Ishikawa (cell line): Measurements from ENCODE around the gene QSER1.

Experiments
- CEBPB ChIP-seq: IDR thresholded peaks from 2 replicates; pipeline ENCODE4 v1.6.1; 2012
- CREB1 ChIP-seq: IDR thresholded peaks from 2 replicates; pipeline ENCODE4 v1.6.1; 2012; ENCODE audit warnings: low read depth
- EGR1 ChIP-seq: IDR thresholded peaks from 2 replicates; pipeline ENCODE4 v1.6.1; 2012
- EP300 ChIP-seq: IDR thresholded peaks from 2 replicates; pipeline ENCODE4 v1.6.1; 2012; ENCODE audit warnings: borderline replicate concordance
- FOXM1 ChIP-seq: IDR thresholded peaks from 2 replicates; pipeline ENCODE4 v1.6.1; 2012; ENCODE audit warnings: low read depth, borderline replicate concordance
- NFIC ChIP-seq: IDR thresholded peaks from 2 replicates; pipeline ENCODE4 v1.6.1; 2012
- RAD21 ChIP-seq: IDR thresholded peaks from 2 replicates; pipeline ENCODE4 v1.6.1; 2012; ENCODE audit warnings: low read depth
- TAF1 ChIP-seq: IDR thresholded peaks from 2 replicates; pipeline ENCODE4 v1.6.1; 2012; ENCODE audit warnings: low read depth, mild to moderate bottlenecking
- TCF12 ChIP-seq: IDR thresholded peaks from 2 replicates; pipeline ENCODE4 v1.6.1; 2012; ENCODE audit warnings: low read depth
- TEAD4 ChIP-seq: IDR thresholded peaks from 2 replicates; pipeline ENCODE4 v1.6.1; 2012
- YY1 ChIP-seq: IDR thresholded peaks from 2 replicates; pipeline ENCODE4 v1.6.1; 2012; ENCODE audit warnings: low read depth
- ZBTB7A ChIP-seq: IDR thresholded peaks from 2 replicates; pipeline ENCODE4 v1.6.1; 2012; ENCODE audit warnings: low read depth
- TF ChIP-seq, protein P1 (sequence below): IDR thresholded peaks from 2 replicates; pipeline ENCODE4 v1.6.1; 2012; ENCODE audit warnings: low read depth, mild to moderate bottlenecking
- TF ChIP-seq, protein P2 (sequence below): IDR thresholded peaks from 2 replicates; pipeline ENCODE4 v1.6.1; 2012
- TF ChIP-seq, protein P3 (sequence below): IDR thresholded peaks from 2 replicates; pipeline ENCODE4 v1.6.1; 2012

The QSER1 gene

DNA sequence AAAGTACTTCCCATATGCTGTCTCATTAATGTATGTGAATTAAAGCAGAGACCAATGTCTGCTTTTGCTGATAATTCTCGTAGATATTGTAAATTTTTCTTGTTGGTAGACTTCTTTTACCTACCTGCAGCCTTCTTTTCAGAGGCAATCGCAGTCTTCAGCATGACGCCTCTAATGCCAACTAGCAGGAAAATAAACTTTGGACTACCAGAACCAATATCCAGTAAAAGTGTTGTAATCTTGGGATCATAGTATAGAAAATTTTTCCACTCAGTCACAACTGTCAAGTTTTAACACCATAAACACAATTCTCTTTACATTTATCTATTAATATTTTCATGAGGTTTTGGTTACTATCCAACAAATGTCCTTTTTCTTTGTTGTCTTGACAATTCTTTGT is 125.4 kb downstream of the QSER1 start:
- TF ChIP-seq CREB1 (no peak), NFIC (no peak), ZBTB7A (no peak)
- TF ChIP-seq, protein P1, sequence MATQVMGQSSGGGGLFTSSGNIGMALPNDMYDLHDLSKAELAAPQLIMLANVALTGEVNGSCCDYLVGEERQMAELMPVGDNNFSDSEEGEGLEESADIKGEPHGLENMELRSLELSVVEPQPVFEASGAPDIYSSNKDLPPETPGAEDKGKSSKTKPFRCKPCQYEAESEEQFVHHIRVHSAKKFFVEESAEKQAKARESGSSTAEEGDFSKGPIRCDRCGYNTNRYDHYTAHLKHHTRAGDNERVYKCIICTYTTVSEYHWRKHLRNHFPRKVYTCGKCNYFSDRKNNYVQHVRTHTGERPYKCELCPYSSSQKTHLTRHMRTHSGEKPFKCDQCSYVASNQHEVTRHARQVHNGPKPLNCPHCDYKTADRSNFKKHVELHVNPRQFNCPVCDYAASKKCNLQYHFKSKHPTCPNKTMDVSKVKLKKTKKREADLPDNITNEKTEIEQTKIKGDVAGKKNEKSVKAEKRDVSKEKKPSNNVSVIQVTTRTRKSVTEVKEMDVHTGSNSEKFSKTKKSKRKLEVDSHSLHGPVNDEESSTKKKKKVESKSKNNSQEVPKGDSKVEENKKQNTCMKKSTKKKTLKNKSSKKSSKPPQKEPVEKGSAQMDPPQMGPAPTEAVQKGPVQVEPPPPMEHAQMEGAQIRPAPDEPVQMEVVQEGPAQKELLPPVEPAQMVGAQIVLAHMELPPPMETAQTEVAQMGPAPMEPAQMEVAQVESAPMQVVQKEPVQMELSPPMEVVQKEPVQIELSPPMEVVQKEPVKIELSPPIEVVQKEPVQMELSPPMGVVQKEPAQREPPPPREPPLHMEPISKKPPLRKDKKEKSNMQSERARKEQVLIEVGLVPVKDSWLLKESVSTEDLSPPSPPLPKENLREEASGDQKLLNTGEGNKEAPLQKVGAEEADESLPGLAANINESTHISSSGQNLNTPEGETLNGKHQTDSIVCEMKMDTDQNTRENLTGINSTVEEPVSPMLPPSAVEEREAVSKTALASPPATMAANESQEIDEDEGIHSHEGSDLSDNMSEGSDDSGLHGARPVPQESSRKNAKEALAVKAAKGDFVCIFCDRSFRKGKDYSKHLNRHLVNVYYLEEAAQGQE = no peak
- TF ChIP-seq, protein P2, sequence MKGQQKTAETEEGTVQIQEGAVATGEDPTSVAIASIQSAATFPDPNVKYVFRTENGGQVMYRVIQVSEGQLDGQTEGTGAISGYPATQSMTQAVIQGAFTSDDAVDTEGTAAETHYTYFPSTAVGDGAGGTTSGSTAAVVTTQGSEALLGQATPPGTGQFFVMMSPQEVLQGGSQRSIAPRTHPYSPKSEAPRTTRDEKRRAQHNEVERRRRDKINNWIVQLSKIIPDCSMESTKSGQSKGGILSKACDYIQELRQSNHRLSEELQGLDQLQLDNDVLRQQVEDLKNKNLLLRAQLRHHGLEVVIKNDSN = no peak

DNA sequence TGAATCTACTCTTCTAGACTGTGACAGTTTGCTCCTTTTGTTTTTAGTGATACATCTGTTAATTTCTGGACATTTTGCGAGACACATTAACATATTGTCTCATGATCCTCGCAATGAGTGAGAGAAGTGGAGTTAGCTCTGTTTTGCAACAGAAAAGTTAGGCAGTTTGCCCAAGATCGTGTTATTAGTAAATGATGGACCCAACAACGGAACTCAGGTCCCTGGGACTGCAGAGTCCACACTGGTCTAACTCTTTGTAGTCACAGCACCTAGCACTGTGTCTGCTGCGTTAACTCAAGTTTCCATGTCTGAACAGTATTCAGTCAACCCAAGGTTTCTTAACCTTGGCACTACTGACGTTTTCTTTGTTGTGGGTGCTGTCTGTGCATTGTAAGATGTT is 126.2 kb downstream of the QSER1 start:
- TF ChIP-seq NFIC (no peak), YY1 (no peak), RAD21 (no peak), EP300 (no peak), FOXM1 (no peak), TCF12 (no peak), TAF1 (no peak)
- TF ChIP-seq, protein P2 = no peak

DNA sequence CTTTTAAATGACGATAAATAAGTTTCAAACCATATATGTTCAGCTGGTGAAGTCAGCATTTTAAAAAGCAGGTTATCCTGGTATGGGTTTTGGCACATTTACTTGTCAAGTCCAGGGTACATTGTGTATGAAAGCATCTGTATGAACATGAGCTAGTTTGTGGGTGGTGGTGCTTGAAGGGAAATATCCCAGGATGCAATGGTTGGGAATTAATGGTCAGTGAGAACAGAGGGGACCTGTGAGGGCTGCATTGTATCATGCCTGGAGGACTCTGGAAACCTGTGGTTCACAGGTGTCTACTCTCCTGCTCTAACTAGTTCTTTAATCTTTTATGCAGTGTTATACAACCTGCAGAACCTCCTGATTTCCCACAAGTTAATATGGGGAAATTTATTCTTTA is 128.9 kb downstream of the QSER1 start:
- TF ChIP-seq, protein P3, sequence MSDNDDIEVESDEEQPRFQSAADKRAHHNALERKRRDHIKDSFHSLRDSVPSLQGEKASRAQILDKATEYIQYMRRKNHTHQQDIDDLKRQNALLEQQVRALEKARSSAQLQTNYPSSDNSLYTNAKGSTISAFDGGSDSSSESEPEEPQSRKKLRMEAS = no peak
- TF ChIP-seq EP300 (no peak), TEAD4 (no peak), ZBTB7A (no peak), RAD21 (no peak), TCF12 (no peak)

DNA sequence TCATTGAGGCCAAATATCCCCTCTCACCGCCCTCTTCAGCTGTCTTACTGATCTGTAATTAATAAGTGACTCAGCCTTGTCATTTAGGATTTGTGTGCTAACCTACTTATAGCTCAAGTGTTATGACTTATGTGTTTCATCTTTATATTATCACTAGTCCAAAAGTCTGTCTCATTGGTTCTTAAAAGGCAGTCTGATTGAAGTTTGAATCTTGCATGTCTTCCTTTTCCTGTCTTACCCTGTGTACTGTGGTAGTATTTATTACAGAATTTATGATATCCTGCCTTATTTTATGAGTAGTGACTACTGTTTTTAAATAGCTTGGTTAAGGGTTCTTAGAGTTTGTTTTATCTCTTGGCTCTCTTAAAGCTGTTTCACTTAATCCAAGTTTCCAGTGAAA is 129.3 kb downstream of the QSER1 start:
- TF ChIP-seq, protein P3 = no peak
- no peak for TF ChIP-seq EP300
- no peak for TF ChIP-seq TEAD4
- TF ChIP-seq, protein P1 = no peak
- no peak for TF ChIP-seq TCF12
- no peak for TF ChIP-seq YY1
- no peak for TF ChIP-seq CREB1
- no peak for TF ChIP-seq FOXM1
- TF ChIP-seq, protein P2 = no peak

DNA sequence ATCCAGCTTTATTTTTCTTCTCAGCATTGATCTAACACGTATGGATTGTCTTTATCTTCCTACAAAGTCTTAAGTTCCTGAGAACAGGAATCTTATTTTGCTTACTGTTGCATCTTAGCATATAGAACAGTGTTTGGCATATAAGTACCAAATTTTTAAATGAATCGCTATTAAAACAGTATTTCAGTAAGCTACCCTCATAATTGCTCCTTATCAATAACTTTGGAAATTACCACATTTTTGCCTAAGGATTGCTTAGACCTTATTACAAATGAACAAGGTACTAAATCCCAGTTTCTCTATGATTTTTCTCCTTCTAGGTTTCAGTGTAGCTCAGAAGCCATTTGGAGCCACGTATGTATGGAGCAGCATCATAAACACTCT is 132.7 kb downstream of the QSER1 start:
- TF ChIP-seq FOXM1 (no peak), TEAD4 (no peak), CREB1 (no peak), EGR1 (no peak), EP300 (no peak), NFIC (no peak), ZBTB7A (no peak), RAD21 (no peak), TCF12 (no peak), YY1 (no peak), TAF1 (no peak), CEBPB (no peak)
- TF ChIP-seq, protein P3 = no peak
- TF ChIP-seq, protein P2 = no peak
- TF ChIP-seq, protein P1 = no peak
